ENCODE results near the gene SETD1B. TPM values are rescaled to one million over a fixed set of nuclear protein-coding genes. Genes with fewer than 3 reads are reported as not detected.
A peak's percentile ranks its signal among the peaks of the same experiment; 100 is the strongest.

Gene SETD1B
- total RNA-seq, 4 donors from 2014 or later: 13.1 to 23.1 (median 19.5) TPM

GRCh38 chr12:121801595-121802484 lies 2.0 kb upstream of the SETD1B start:
- no peak for TF ChIP-seq POLR2AphosphoS5 (IDR thresholded peaks at IDR 0.05)
- peak overlapping the region; percentile 89 for H3K4me3 ChIP-seq
- H3K4me1 ChIP-seq: peaks cover 46% of the 10 kb centered on the region
- H3K9me3 ChIP-seq: no peaks in the 10 kb centered on the region
- WGBS: 1% methylated on average over 18 of the region's 18 CpGs
- H3K27ac ChIP-seq: peak overlapping the region; percentile 100
- H3K27me3 ChIP-seq: no peaks in the 10 kb centered on the region
- H3K36me3 ChIP-seq: no peaks in the 10 kb centered on the region
- DNase-seq (ENCODE audit: low spot score in 2 of 2): no peak

- Histone ChIP-seq H3K36me3 (peaks cover under 1% of the 10 kb centered on the region), H3K27me3 (no peaks in the 10 kb centered on the region), H3K27ac (peak overlapping the region; percentile 100), H3K4me3 (peak overlapping the region; percentile 89), H3K9me3 (no peaks in the 10 kb centered on the region), H3K4me1 (peaks cover 46% of the 10 kb centered on the region)
- no peak for DNase-seq (ENCODE audit: low spot score in 2 of 2)
- 0% methylated on average over 1 of the region's 1 CpG for WGBS
- TF ChIP-seq POLR2AphosphoS5 (IDR thresholded peaks at IDR 0.05) (no peak), EP300 (IDR thresholded peaks at IDR 0.05) (no peak), POLR2A (IDR thresholded peaks at IDR 0.05) (no peak)
- TF ChIP-seq, protein P1, sequence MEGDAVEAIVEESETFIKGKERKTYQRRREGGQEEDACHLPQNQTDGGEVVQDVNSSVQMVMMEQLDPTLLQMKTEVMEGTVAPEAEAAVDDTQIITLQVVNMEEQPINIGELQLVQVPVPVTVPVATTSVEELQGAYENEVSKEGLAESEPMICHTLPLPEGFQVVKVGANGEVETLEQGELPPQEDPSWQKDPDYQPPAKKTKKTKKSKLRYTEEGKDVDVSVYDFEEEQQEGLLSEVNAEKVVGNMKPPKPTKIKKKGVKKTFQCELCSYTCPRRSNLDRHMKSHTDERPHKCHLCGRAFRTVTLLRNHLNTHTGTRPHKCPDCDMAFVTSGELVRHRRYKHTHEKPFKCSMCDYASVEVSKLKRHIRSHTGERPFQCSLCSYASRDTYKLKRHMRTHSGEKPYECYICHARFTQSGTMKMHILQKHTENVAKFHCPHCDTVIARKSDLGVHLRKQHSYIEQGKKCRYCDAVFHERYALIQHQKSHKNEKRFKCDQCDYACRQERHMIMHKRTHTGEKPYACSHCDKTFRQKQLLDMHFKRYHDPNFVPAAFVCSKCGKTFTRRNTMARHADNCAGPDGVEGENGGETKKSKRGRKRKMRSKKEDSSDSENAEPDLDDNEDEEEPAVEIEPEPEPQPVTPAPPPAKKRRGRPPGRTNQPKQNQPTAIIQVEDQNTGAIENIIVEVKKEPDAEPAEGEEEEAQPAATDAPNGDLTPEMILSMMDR (IDR thresholded peaks at IDR 0.05): no peak
These were observed 1.3 kb upstream of the SETD1B start for GRCh38 chr12:121802485-121802842.

DNA sequence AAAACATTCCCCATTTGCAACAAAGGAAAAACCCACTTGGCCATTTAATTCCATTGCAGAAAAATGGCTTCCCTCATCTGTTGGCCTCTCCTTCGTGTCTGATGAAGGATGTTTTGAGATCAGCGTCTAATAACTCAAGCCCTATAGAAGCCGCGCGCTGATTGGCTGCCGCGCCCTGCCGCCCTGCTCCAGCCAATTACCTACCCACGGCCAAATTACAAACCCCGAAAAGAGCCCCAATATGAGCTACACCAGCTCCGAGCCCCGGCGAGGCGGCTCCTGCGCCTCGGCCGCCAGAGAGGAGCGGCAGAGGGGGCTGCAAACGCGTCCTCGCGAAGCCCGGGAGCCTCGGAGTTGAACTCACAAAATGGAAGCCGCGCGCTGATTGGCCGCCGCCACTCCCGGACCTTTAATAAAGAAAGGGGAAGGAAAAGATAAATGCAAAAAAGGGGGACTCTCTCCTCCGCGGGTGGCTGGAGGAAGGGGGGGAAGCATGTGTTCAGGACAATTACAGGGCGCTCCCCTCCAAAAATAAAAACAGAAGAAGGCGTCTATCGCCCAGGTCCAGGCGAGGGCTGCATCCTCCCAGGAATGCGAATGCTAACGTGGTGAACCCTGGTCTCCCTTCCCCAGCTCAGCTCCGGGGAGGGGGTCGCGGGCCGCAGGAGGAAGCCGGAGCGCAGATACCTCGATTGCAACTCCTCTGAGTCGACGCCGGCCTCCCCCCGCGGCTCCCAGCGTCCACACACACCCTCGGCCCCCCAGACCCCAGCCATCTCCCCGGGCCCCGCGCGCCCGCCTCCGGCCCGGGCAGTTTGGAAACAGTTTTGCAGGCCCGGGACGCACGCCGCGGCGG lies 738 bp upstream of the SETD1B start:
- TF ChIP-seq POLR2A (IDR thresholded peaks at IDR 0.05): peak; percentile 91 to 95
- TF ChIP-seq EP300 (IDR thresholded peaks at IDR 0.05): no peak
- peak; percentile 64 to 94 (median 88) for TF ChIP-seq POLR2AphosphoS5 (IDR thresholded peaks at IDR 0.05)
- 2% methylated on average over 42 of the region's 65 CpGs for WGBS
- H3K9me3 ChIP-seq: no peaks in the 10 kb centered on the region
- peaks cover 6% of the 10 kb centered on the region for H3K36me3 ChIP-seq
- H3K27ac ChIP-seq: peak overlapping the region; percentile 100
- no peaks in the 10 kb centered on the region for H3K27me3 ChIP-seq
- peaks cover 42% of the 10 kb centered on the region for H3K4me1 ChIP-seq
- peak overlapping the region; percentile 89 for H3K4me3 ChIP-seq
- DNase-seq (ENCODE audit: low spot score in 2 of 2): peak; percentile 94 to 95

DNA sequence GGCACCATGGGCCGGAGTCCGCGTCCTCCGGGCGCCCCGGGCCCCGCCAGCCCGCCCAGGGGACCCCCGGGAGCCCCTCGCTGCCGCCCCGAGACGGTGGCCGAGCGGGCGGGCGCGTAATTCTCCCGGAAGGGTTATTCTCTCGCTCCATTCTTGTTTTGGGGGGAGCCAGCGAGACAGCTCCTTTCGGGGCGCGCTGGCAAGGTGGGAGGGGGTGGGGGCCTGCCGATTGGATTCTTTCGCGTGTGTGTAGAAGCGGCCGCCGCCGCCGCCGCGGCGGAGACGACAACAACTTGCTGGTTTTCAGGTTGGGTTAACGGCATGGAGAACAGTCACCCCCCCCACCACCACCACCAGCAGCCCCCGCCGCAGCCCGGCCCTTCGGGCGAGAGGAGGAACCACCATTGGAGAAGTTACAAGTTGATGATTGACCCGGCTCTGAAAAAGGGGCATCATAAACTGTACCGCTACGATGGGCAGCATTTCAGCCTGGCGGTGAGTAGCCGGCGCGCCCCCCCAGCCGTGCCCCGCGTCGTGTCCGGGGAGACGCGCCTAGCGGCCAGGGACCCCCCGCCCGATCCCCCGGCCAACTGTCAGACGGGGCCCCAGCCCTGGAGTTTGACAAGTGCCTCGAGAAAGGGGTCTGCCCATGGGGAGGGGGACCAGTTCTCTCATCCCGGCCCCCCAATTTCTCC lies 755 bp downstream of the SETD1B start:
- no peaks in the 10 kb centered on the region for H3K9me3 ChIP-seq
- H3K27ac ChIP-seq: peak overlapping the region; percentile 100
- H3K36me3 ChIP-seq: peaks cover 21% of the 10 kb centered on the region
- H3K4me1 ChIP-seq: peaks cover 29% of the 10 kb centered on the region
- 0% methylated on average over 21 of the region's 63 CpGs for WGBS
- TF ChIP-seq POLR2AphosphoS5 (IDR thresholded peaks at IDR 0.05) (no peak), POLR2A (IDR thresholded peaks at IDR 0.05) (no peak), EP300 (IDR thresholded peaks at IDR 0.05) (no peak)
- TF ChIP-seq, protein P1 (IDR thresholded peaks at IDR 0.05): no peak
- H3K27me3 ChIP-seq: no peaks in the 10 kb centered on the region
- H3K4me3 ChIP-seq: peak overlapping the region; percentile 89
- peak in 1 of 2 donors; percentile 76 for DNase-seq (ENCODE audit: low spot score in 2 of 2)

GRCh38 chr12:121805171-121806008 lies 1.6 kb downstream of the SETD1B start:
- no peak for TF ChIP-seq POLR2AphosphoS5 (IDR thresholded peaks at IDR 0.05)
- TF ChIP-seq EP300 (IDR thresholded peaks at IDR 0.05): no peak
- no peak for TF ChIP-seq POLR2A (IDR thresholded peaks at IDR 0.05)
- TF ChIP-seq, protein P1 (IDR thresholded peaks at IDR 0.05): no peak
- H3K9me3 ChIP-seq: no peaks in the 10 kb centered on the region
- H3K4me1 ChIP-seq: peaks cover 34% of the 10 kb centered on the region
- no peaks in the 10 kb centered on the region for H3K27me3 ChIP-seq
- WGBS: under 1% methylated on average over 37 of the region's 45 CpGs
- peak in 1 of 2 donors; percentile 66 for DNase-seq (ENCODE audit: low spot score in 2 of 2)
- H3K4me3 ChIP-seq: peak overlapping the region; percentile 89
- peaks cover 30% of the 10 kb centered on the region for H3K36me3 ChIP-seq
- H3K27ac ChIP-seq: peak overlapping the region; percentile 100

Measured in suprapubic skin (tissue), 4 donors.